Endothelial cell of umbilical vein (primary cell): ENCODE measurements around the gene CLEC16A. TPM values are rescaled to one million over a fixed set of nuclear protein-coding genes. Genes with fewer than 3 reads are reported as not detected.

Experiments used
- BruUV-seq: library from RNA; stranded (reverse); fragments of 400-500 nt; replicated peaks from 2 replicates; lab custom pipeline; 2021; lab: Mats Ljungman, UMichigan
- CTCF ChIA-PET: fragments of 300-600, 350-600 bp; sonication (Branson Sonifier 250); formaldehyde crosslinking; loops from one replicate; lab custom pipeline; 2021; ENCODE audit warnings: antibody characterized with exemption, inconsistent platforms; lab: Charles Lee
- POLR2A ChIA-PET: fragments of 300-600, 350-600 bp; sonication (Branson Sonifier 250); formaldehyde crosslinking; loops from one replicate; lab custom pipeline; 2021; ENCODE audit warnings: antibody characterized with exemption, inconsistent platforms; lab: Charles Lee
- DNase-seq: peaks from one replicate; pipeline ENCODE4 v3.0.0-alpha.2; 2011; ENCODE audit warnings: low read depth, low spot score
- FAIRE-seq: peaks from 2 replicates; lab custom pipeline; 2011; peaks lifted over from hg19 to GRCh38; lab: Jason Lieb, UNC
- H2AFZ ChIP-seq: 2 replicates; pipeline ENCODE4 v1.6.0; 2012; ENCODE audit warnings: low read depth, low read length, control low read depth, inconsistent platforms
- H3K27ac ChIP-seq: 2 replicates; pipeline ENCODE4 v1.5.1; 2011; ENCODE audit warnings: low read depth, mild to moderate bottlenecking, control low read depth, low read length, moderate library complexity; ENCODE audit not compliant: insufficient read depth
- H3K27me3 ChIP-seq, 2 experiments: 2 replicates each; pipeline versions ENCODE4 v1.6.0 to v1.6.1; 2011; ENCODE audit warnings: low read length in 2 of 2, mixed read lengths in 1 of 2; ENCODE audit not compliant: control insufficient read depth in 2 of 2, insufficient read depth in 2 of 2
- H3K36me3 ChIP-seq, 2 experiments: 2 replicates in 1 of 2; 3 replicates in 1 of 2; pipeline ENCODE4 v1.5.1; 2011; ENCODE audit warnings: low read length in 2 of 2, mild to moderate bottlenecking in 1 of 2, moderate library complexity in 1 of 2; ENCODE audit not compliant: control insufficient read depth in 2 of 2, insufficient read depth in 2 of 2; ENCODE audit errors: extremely low read depth in 1 of 2
- H3K4me1 ChIP-seq: 3 replicates; pipeline ENCODE4 v1.5.1; 2011; ENCODE audit warnings: mild to moderate bottlenecking, low read length; ENCODE audit not compliant: control insufficient read depth, insufficient read depth; ENCODE audit errors: extremely low read depth
- H3K4me2 ChIP-seq: 2 replicates; pipeline ENCODE4 v1.6.1; 2011; ENCODE audit warnings: low read length, control low read depth, mixed read lengths; ENCODE audit not compliant: insufficient read depth
- H3K4me3 ChIP-seq, 3 experiments: fragments of 200-600 bp in 1 of 3; sonication (generic), shearing (Covaris generic) in 1 of 3; replicated peaks in 1 of 3; 2 replicates each; pipeline ENCODE4 v1.5.1; 2011 to 2016; ENCODE audit warnings: control low read depth in 3 of 3, low read length in 3 of 3, mild to moderate bottlenecking in 2 of 3, inconsistent platforms in 1 of 3, low read depth in 1 of 3, moderate library complexity in 1 of 3; ENCODE audit not compliant: insufficient read depth in 1 of 3
- H3K79me2 ChIP-seq: 2 replicates; pipeline ENCODE4 v1.6.0; 2012; ENCODE audit warnings: low read length, inconsistent platforms; ENCODE audit not compliant: control insufficient read depth, insufficient read depth
- H3K9ac ChIP-seq: replicated peaks from 2 replicates; pipeline ENCODE3; 2011; ENCODE audit warnings: low read length, control low read depth; ENCODE audit not compliant: insufficient read depth; ENCODE audit errors: extremely low read depth
- H3K9me1 ChIP-seq: replicated peaks from 3 replicates; pipeline ENCODE4 v1.6.0; 2011; ENCODE audit warnings: mild to moderate bottlenecking, low read length; ENCODE audit not compliant: control insufficient read depth, insufficient read depth; ENCODE audit errors: extremely low read depth
- H3K9me3 ChIP-seq: replicated peaks from 2 replicates; pipeline ENCODE4 v1.5.1; 2012; ENCODE audit warnings: low read length, inconsistent platforms; ENCODE audit not compliant: control insufficient read depth, insufficient read depth
- H4K20me1 ChIP-seq: replicated peaks from 2 replicates; pipeline ENCODE3; 2011; ENCODE audit warnings: mild to moderate bottlenecking, low read length; ENCODE audit not compliant: control insufficient read depth, insufficient read depth; ENCODE audit errors: extremely low read depth
- EZH2 ChIP-seq: IDR thresholded peaks from 2 replicates; pipeline ENCODE4 v1.6.1; 2012; ENCODE audit warnings: borderline replicate concordance, low read depth, mild to moderate bottlenecking, moderate library complexity, low read length, inconsistent platforms; ENCODE audit not compliant: severe bottlenecking
- FOS ChIP-seq: IDR thresholded peaks from 2 replicates; pipeline ENCODE4 v1.6.1; 2011; ENCODE audit warnings: mild to moderate bottlenecking, low read length, moderate library complexity, borderline replicate concordance; ENCODE audit not compliant: insufficient read depth
- GATA2 ChIP-seq: IDR thresholded peaks from 2 replicates; pipeline ENCODE4 v1.7.0; 2011; ENCODE audit warnings: low read depth, mild to moderate bottlenecking, moderate library complexity, mixed read lengths, low read length; ENCODE audit not compliant: insufficient read length, insufficient read depth
- JUN ChIP-seq: IDR thresholded peaks from 2 replicates; pipeline ENCODE4 v1.6.1; 2011; ENCODE audit warnings: borderline replicate concordance, low read depth; ENCODE audit not compliant: insufficient read length, insufficient read depth
- MAX ChIP-seq: IDR thresholded peaks from 2 replicates; pipeline ENCODE4 v1.6.1; 2011; ENCODE audit not compliant: insufficient read depth, insufficient read length
- MYC ChIP-seq: IDR thresholded peaks from one replicate; pipeline ENCODE4 v1.6.1; 2011; ENCODE audit warnings: mild to moderate bottlenecking, low read depth, low read length
- POLR2A ChIP-seq: IDR thresholded peaks from 2 replicates; pipeline ENCODE4 v1.6.1; 2012; ENCODE audit warnings: low read depth, mild to moderate bottlenecking, control low read depth, low read length
- POLR2AphosphoS5 ChIP-seq: IDR thresholded peaks from 2 replicates; pipeline ENCODE4 v1.6.1; 2012; ENCODE audit warnings: low read depth, mild to moderate bottlenecking, control low read depth, low read length, moderate library complexity; ENCODE audit not compliant: insufficient read depth
- dilution Hi-C: fragments of 300-500 bp; cut with MboI; formaldehyde crosslinking; loops from one replicate; pipeline ENCODE4 v1.15.0; 2019; ENCODE audit warnings: low sequenced_read_pairs; ENCODE audit not compliant: extremely low pct_ligation_motif_present
- intact Hi-C: fragments of 100-400 bp; cut with micrococcal nuclease; formaldehyde crosslinking; loops from one replicate; pipeline ENCODE4 v1.10.0; 2022
- polyA plus RNA-seq, 4 experiments: library from polyadenylated mRNA; depleted of rRNA in 3 of 4; stranded (reverse) in 3 of 4; unstranded in 1 of 4; fragments of >200 nt; gene quantifications; 2 replicates each; pipeline versions ENCODE4 v1.2.1 to v1.2.3, GENCODE V29; 2011 to 2012; ENCODE audit warnings: missing spikeins in 1 of 4
- total RNA-seq: library from RNA; stranded (reverse); gene quantifications from 2 replicates; pipeline ENCODE4 v1.2.3, GENCODE V29; 2021
- TF ChIP-seq, protein P1 (sequence below), 2 donors: IDR thresholded peaks; 1 replicate in 1 of 2; 2 replicates in 1 of 2; pipeline ENCODE4 v1.5.1; 2011; ENCODE audit warnings: low read length in 2 of 2, mild to moderate bottlenecking in 2 of 2, moderate library complexity in 2 of 2, control low read depth in 1 of 2, inconsistent platforms in 1 of 2, low read depth in 1 of 2; ENCODE audit not compliant: insufficient read depth in 1 of 2; ENCODE audit errors: extremely low read depth in 1 of 2

CLEC16A gene
- total and polyA plus RNA-seq, 2 donors (not counting 3 experiments of a cell fraction or from before 2014, with no cell fraction given): 11.4 to 23.3 TPM

DNA sequence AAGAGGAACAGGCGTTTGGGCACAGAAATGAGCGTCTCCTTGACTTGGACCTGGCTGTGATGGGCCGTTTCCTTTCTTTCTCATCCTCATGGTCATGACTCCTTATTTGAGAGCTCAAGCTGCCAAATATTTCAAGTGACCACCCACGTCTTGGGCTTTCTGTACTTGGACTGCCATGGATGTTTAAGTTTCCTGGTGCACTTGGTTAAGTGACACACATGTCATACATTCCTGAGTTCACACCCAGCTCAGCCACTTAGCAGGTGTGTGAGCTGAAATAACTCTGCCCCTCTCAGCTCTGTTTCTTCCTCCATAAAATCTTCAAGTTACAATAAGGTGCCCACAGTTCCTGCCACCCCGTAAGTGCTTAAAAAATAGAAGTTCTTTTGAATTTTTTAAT, 114.5 kb downstream of the CLEC16A start:
- BruUV-seq: no TSS peak
- intact Hi-C loops: no loop called here
- FAIRE-seq: no peak
- Histone ChIP-seq H3K27me3 (no peaks in the 10 kb centered on the region), H3K9ac (no peak overlapping the region), H3K79me2 (no peaks in the 10 kb centered on the region), H3K9me3 (no peaks in the 10 kb centered on the region), H3K4me2 (no peak overlapping the region), H3K9me1 (no peaks in the 10 kb centered on the region), H3K4me3 (no peak overlapping the region), H2AFZ (no peak overlapping the region), H4K20me1 (no peaks in the 10 kb centered on the region), H3K36me3 (peaks cover 2 to 8% of the 10 kb centered on the region in 2 experiments), H3K4me1 (no peaks in the 10 kb centered on the region), H3K27ac (no peak overlapping the region)
- TF ChIP-seq JUN (no peak), GATA2 (no peak), FOS (no peak), POLR2AphosphoS5 (no peak), EZH2 (no peak)
- dilution Hi-C loops: no loop called here
- POLR2A ChIA-PET: no interaction called here
- CTCF ChIA-PET: interaction anchor here (0.9 to 1.7 kb wide), 3 partner anchors 43 to 197 kb away, joined by 3 to 6 read pairs (median 3); partner anchors contain the start of gene SOCS1
- DNase-seq: no peak

- peaks cover 2 to 6% of the 10 kb centered on the region in 2 experiments for H3K36me3 ChIP-seq
- no peaks in the 10 kb centered on the region for H4K20me1 ChIP-seq
- dilution Hi-C loops (no loop called here), intact Hi-C loops (no loop called here)
- no peak overlapping the region for H3K27ac ChIP-seq
- TF ChIP-seq EZH2: no peak
- no peak for TF ChIP-seq MAX
- no peak for TF ChIP-seq GATA2
- no peak for TF ChIP-seq POLR2A
- no peak for TF ChIP-seq MYC
- no peak for TF ChIP-seq JUN
- TF ChIP-seq, protein P1, sequence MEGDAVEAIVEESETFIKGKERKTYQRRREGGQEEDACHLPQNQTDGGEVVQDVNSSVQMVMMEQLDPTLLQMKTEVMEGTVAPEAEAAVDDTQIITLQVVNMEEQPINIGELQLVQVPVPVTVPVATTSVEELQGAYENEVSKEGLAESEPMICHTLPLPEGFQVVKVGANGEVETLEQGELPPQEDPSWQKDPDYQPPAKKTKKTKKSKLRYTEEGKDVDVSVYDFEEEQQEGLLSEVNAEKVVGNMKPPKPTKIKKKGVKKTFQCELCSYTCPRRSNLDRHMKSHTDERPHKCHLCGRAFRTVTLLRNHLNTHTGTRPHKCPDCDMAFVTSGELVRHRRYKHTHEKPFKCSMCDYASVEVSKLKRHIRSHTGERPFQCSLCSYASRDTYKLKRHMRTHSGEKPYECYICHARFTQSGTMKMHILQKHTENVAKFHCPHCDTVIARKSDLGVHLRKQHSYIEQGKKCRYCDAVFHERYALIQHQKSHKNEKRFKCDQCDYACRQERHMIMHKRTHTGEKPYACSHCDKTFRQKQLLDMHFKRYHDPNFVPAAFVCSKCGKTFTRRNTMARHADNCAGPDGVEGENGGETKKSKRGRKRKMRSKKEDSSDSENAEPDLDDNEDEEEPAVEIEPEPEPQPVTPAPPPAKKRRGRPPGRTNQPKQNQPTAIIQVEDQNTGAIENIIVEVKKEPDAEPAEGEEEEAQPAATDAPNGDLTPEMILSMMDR (IDR thresholded peaks at IDR 0.05; ENCODE audit: extremely low read depth in 1 of 2, insufficient read depth in 1 of 2, low read depth in 1 of 2, low read length in 2 of 2): no peak
- TF ChIP-seq FOS: no peak
- TF ChIP-seq POLR2AphosphoS5: no peak
- H3K4me3 ChIP-seq: no peak overlapping the region
- H3K4me2 ChIP-seq: no peak overlapping the region
- DNase-seq: no peak
- H3K4me1 ChIP-seq: no peaks in the 10 kb centered on the region
- CTCF ChIA-PET: interaction anchor here (0.9 to 1.7 kb wide), 3 partner anchors 12 to 196 kb away, joined by 3 to 6 read pairs (median 3); partner anchors contain the start of gene SOCS1
- BruUV-seq: no TSS peak
- H3K79me2 ChIP-seq: no peaks in the 10 kb centered on the region
- no peak overlapping the region for H2AFZ ChIP-seq
- H3K9me1 ChIP-seq: no peaks in the 10 kb centered on the region
- no peaks in the 10 kb centered on the region for H3K9me3 ChIP-seq
- no peak overlapping the region for H3K9ac ChIP-seq
- FAIRE-seq: no peak
- no peaks in the 10 kb centered on the region for H3K27me3 ChIP-seq
- POLR2A ChIA-PET: no interaction called here
These were observed 115.2 kb downstream of the CLEC16A start for GRCh38 chr16:11059588-11059987.
